Stimulated activated CD4-positive, alpha-beta T cell treated with anti-CD3 and anti-CD28 coated beads, Interleukin-12 subunit alpha, Interleukin-12 subunit beta, amount 100 ng/mL, for 48 hours (primary cell): ENCODE results near the gene SYK.

Experiments used
- DNase-seq, 3 donors: peaks; one replicate each; pipeline ENCODE4 v3.0.0-alpha.2; 2020; ENCODE audit warnings: low read depth in 2 of 3, low spot score in 1 of 3

Gene SYK

DNA sequence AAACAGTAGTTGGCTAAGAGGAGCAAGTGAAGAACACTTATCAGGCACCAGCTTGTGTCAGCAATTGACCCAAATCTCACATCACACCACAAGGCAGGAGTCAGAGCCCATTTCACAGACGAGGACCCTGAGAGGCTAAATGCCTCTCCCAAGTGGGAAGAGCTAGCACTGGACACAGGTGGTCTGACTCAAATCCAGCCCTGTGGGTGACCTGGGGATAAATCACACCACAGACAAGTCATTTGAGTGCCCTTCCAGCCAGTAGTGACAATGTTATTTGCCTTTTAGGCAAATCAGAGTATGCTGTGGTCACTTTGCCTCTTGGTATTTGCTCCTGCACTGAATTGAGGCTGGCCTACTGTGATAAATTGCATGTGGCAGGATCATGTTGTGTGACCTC is 138.7 kb downstream of the SYK start:
- DNase-seq = no peak

DNA sequence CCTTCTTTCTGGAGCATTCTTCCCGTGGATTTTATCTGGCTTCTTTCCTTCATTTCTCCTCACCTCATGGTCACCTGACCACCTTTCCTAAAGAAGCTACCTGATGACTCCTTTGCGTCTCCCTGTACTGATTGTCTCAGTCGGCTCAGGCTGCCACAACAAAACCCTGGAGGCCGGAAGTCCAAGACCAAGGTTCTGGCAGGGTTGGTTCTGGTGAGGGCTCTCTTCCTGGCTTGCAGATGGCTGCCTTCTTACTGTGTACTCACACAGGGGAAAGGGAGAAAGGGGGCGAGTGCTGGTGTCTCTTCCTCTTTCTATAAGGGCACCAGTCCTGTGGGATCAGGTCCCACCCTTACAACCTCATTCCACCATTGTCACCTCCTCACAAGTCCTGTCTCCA is 140.0 kb downstream of the SYK start:
- no peak for DNase-seq

DNA sequence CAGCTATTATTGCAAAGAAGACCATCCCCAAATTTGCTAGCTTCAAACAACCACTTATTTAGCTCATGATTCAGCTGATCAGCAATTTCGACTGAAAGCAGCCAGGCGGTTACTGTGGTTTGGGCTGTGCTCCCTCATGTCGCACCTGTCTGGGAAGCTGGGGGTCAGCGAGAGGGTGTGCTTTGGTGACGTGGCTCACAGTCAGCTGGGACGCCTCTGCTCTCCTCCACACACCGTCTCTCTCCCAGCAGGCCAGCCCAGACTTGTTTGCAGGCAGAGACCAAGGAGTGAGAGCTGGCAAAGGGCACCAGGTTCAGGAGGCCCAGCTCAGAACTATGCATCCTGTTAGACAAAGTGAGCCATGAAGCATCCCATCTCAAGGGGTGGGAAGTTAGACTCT is 140.9 kb downstream of the SYK start:
- no peak for DNase-seq

DNA sequence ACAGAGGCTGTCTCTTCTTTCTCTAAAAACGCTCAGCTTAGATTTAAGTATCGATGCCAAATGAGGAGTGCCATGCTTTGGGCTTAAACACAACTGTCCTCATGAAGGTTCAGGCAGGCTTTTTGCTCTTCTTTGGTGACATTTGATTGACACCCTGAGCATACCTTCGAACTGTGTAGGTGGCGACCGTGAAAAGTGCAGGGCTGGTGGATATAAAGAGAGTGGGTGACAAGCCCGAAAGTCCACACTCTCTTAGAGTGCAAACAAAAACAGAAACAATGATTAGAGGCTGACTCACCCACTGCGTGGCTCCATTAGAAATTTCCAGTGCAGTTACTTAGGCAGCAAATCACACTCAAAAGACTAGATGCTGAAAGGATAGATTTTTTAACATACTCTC is 141.7 kb downstream of the SYK start:
- no peak for DNase-seq

DNA sequence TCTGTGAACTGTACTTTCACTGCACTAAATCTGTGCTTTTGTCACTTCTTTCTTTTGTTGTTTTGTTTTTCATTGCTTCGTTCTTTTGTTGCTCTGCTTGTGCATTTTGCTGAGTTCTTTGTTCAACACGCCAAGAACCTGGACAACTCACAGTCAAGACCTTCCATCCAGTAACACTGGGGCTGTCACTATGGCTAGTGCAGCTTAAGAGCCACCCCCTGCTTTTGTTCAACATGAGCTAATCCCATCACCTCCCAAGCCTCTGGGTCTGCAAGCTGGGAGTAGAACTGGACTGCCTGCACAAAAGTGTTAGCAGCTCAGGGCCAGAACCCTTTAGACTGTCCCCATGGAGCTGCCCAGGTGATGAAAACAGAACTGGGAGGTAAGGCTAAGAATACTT is 143.7 kb downstream of the SYK start:
- DNase-seq = no peak

DNA sequence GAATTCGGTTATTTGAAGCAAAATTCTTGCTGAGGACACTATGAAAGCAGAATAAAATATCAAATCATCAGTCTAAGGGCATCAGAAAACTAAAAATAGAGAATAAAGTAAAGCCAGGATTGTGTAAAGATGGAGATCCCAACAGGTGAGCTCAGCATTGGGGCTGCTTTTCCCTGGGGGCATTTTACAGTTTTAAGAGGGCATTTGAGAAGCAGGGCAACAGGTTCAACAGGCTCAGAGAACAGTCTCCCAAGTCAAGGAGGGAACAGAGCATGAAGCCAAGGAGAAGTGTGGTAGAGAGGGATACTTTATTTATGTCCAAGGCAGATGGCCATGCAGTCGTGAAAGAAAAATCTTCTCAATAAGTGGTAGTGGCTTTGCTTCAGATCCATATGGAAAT is 145.4 kb downstream of the SYK start:
- no peak for DNase-seq
